ENCODE measurements around the gene TM2D3. TPM values are rescaled to one million over a fixed set of nuclear protein-coding genes. Genes with fewer than 3 reads are reported as not detected.

The TM2D3 gene
- total RNA-seq = 27.1 and 31.7 TPM in 2 replicates

GRCh38 chr15:101652098-101652785, at the start of gene TM2D3:
TSS of gene TM2D3 (minus strand) at chr15:101652381. CDS start at chr15:101652361, 20 bp downstream.

Small RNAs within 50 kb of the gene (small RNA-seq; reads per million reads assigned to genes)
- not detected for gene RNU6-807P

Other genes with a start within 250 kb of the TM2D3 start
- 2.4 and 5.5 TPM in 2 replicates for gene PCSK6, start 162.7 kb downstream of the TM2D3 start, total RNA-seq
- gene TARS3, start 72.1 kb upstream of the TM2D3 start, total RNA-seq = 29.1 and 33.8 TPM in 2 replicates
- gene OR4F6, start 151.1 kb upstream of the TM2D3 start, total RNA-seq = under 0.01 TPM in 1 of 2 replicates, not detected in the other
- not detected in 2 replicates for gene OR4F15, start 159.8 kb upstream of the TM2D3 start, total RNA-seq

All from placental epithelial cell (primary cell).